Esophagus (tissue), 2 donors: ENCODE data around the gene OBP2A. TPM values are rescaled to one million over a fixed set of nuclear protein-coding genes. Genes with fewer than 3 reads are reported as not detected.
"Not testable (repeated sequence)": the region's sequence is repeated elsewhere in the genome, so short reads cannot be mapped to it uniquely, and the experiment has no call there.

Experiments
- H3K27ac ChIP-seq, 2 donors: one replicate each; pipeline ENCODE4 v1.5.1; 2013; ENCODE audit warnings: low read depth in 2 of 2, mild to moderate bottlenecking in 2 of 2, inconsistent platforms in 1 of 2, low read length in 1 of 2, moderate library complexity in 1 of 2
- H3K27me3 ChIP-seq, 2 donors: one replicate each; pipeline ENCODE4 v1.6.1; 2013; ENCODE audit warnings: low read length in 2 of 2, control low read depth in 1 of 2, mild to moderate bottlenecking in 1 of 2; ENCODE audit not compliant: insufficient read depth in 2 of 2, control insufficient read depth in 1 of 2
- H3K36me3 ChIP-seq, 2 donors: one replicate each; pipeline ENCODE4 v1.6.1; 2013; ENCODE audit warnings: low read length in 1 of 2; ENCODE audit not compliant: control insufficient read depth in 2 of 2, insufficient read depth in 2 of 2
- H3K4me1 ChIP-seq, 2 donors: one replicate each; pipeline ENCODE4 v1.6.1; 2013; ENCODE audit warnings: low read length in 1 of 2; ENCODE audit not compliant: control insufficient read depth in 2 of 2, insufficient read depth in 2 of 2
- H3K4me3 ChIP-seq, 2 donors: one replicate each; pipeline ENCODE4 v1.5.1; 2013; ENCODE audit warnings: low read length in 2 of 2, mild to moderate bottlenecking in 2 of 2, low read depth in 1 of 2, moderate library complexity in 1 of 2
- H3K9me3 ChIP-seq, 2 donors: one replicate each; pipeline ENCODE4 v1.6.1; 2013; ENCODE audit warnings: mild to moderate bottlenecking in 2 of 2, low read depth in 1 of 2, low read length in 1 of 2, moderate library complexity in 1 of 2; ENCODE audit not compliant: control insufficient read depth in 2 of 2, insufficient read depth in 1 of 2
- WGBS, 2 donors: extraction: QIAGEN DNeasy Blood & Tissue Kit; methylation state at CpG; one replicate each; pipeline ENCODE4 v1.1.7; 2013; 5-methylcytosine and 5-hydroxymethylcytosine counted together
- polyA plus RNA-seq, 2 donors: library from polyadenylated mRNA; stranded (reverse); fragments of 200-250 nt; gene quantifications; one replicate each; pipeline ENCODE4 v1.2.3, GENCODE V29; 2013
- donor health status: healthy with polysubstance abuse.
- donor health status: Bipolar disorder and iron deficiency.

Gene OBP2A
- polyA plus RNA-seq, 2 donors = not detected

DNA sequence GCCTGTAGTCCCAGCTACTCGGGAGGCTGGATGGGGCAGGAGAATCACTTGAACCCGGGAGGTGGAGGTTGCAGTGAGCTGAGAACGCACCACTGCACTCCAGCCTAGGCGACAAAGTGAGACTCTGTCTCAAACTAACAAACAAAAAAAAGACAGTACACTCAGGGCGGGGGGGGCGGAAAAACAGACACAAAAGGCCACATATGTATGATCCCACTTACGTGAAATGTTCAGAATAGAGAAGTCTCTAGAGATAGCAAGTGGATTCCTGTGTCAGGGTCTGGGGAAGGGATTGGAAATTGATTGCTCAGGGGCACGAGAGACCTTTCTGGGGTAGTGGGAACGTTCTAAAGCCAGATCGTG, 33.7 kb upstream of the OBP2A start:
- Histone ChIP-seq H3K27me3 (no peaks in the 10 kb centered on the region), H3K27ac (no peak overlapping the region), H3K4me1 (no peaks in the 10 kb centered on the region), H3K9me3 (peaks cover 0 to 3% of the 10 kb centered on the region in 2 donors), H3K36me3 (no peaks in the 10 kb centered on the region), H3K4me3 (no peak overlapping the region)
- WGBS, 2 donors = 78 to 79% methylated on average over 10 of the region's 10 CpGs

DNA sequence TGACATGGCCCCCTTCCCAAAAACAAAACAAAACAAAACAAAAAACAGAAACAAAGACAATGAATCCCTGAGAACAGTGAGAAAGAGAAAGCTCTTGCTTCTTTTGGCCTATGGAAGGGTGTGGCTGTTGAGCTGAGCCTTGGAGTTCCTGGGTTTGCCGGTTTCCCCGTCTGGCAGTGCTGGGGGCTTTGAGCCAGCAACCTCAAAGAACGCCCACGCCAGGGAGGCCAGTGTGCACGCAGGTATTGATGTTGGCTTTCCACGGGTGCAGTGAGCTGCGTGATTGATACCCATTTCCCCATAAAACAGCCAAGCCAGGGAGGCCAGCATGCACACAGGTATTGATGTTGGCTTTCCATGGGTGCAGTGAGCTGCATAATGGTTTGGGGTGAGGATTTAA, 33.0 kb upstream of the OBP2A start:
- H3K27me3 ChIP-seq = no peaks in the 10 kb centered on the region
- H3K4me3 ChIP-seq = no peak overlapping the region
- WGBS, 2 donors = 37 to 39% methylated on average over 7 of the region's 7 CpGs
- peaks cover 0 to 3% of the 10 kb centered on the region in 2 donors for H3K9me3 ChIP-seq
- H3K4me1 ChIP-seq = no peaks in the 10 kb centered on the region
- no peak overlapping the region for H3K27ac ChIP-seq
- H3K36me3 ChIP-seq = no peaks in the 10 kb centered on the region

DNA sequence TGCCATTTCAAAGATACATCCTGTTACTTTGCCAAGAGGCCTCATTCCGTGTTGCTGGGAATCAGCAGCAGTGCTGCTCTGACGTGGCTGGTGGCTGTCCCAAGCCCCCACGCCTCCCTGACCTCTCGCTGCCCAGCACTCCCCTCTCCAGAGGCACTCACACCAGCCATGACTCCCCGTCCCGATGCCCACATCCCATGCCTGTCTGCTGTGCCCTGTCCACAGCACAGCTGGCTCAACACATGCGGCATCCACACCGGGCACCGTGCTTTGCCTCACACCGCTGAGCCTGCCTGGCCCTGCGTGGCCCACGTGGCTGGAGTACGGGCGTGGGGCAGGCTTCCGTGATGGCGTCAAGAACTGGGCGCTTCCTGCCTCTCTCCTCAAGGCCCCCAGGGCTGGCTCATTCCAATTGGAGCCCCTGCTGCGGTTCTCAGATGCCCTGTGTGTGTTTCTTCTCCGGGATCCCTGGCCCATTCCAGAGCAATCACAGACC, 32.5 kb upstream of the OBP2A start:
- H3K4me1 ChIP-seq = no peaks in the 10 kb centered on the region
- 80 to 83% methylated on average over 19 of the region's 19 CpGs for WGBS, 2 donors
- no peak overlapping the region for H3K4me3 ChIP-seq
- H3K27ac ChIP-seq = no peak overlapping the region
- peaks cover 0 to 3% of the 10 kb centered on the region in 2 donors for H3K9me3 ChIP-seq
- no peaks in the 10 kb centered on the region for H3K27me3 ChIP-seq
- H3K36me3 ChIP-seq = no peaks in the 10 kb centered on the region

DNA sequence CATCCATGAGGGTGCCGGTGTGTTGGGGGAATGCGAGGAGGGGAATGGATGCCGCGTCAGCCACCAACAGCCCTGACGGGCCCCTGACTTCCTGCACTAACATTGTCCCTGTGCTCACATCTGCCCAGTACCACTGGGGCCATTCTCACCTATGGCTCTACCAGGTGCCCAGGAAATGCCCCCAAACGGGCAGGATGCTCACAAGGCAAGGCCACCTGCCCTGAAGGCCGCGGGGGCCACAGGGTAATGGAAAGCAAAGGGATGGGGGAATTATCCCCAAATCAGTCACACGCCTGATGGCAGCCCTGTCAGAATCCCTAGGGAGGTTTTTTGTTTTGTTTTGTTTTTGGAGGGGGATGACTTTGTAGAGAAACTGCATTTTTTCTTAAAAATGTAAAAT, 32.0 kb upstream of the OBP2A start:
- H3K9me3 ChIP-seq, H3K4me1 ChIP-seq, H3K27ac ChIP-seq, H3K4me3 ChIP-seq, H3K36me3 ChIP-seq, H3K27me3 ChIP-seq: not testable (repeated sequence)
- 83 to 86% methylated on average over 9 of the region's 9 CpGs for WGBS, 2 donors

DNA sequence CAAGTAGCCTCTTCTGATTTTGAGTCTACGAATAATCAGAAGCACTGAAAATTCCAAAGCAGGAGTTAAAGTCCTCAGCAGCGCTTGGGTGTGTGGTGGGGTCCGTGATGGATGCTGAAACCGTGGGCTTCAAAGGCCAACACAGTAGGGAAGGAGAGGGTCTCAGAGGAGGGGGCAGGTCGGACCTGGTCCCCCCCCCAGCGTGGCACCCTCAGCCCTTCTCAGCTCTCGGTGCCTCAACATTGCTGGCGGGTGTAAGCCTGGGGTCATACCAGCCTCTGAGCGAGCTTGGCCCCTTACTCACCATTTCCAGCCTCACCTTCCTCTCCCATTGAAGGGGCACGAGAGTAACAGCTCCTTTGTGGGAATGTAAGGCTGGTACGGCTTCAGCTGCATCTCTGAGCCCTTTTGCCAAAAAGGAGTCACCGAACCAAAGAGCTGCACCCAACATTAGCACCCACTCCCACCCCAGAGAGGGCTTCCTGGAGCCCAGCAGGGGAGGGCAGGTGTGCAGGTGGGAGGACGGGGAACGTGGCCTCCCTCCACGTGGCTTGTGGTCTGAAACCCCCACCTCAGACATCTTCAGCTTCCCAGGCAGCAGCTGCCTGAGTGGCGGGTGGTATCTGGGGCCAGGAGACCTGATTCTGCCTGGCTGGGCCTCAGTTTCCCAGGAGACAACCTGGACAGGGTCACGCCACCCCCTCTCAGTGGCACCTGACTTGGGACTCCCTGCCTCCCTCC, 31.4 kb upstream of the OBP2A start:
- H3K4me1 ChIP-seq = no peaks in the 10 kb centered on the region
- no peaks in the 10 kb centered on the region for H3K36me3 ChIP-seq
- 76 to 84% methylated on average over 14 to 17 of the region's 17 CpGs for WGBS, 2 donors
- H3K27me3 ChIP-seq = no peaks in the 10 kb centered on the region
- H3K27ac ChIP-seq = no peak overlapping the region
- no peaks in the 10 kb centered on the region for H3K9me3 ChIP-seq
- H3K4me3 ChIP-seq = no peak overlapping the region

DNA sequence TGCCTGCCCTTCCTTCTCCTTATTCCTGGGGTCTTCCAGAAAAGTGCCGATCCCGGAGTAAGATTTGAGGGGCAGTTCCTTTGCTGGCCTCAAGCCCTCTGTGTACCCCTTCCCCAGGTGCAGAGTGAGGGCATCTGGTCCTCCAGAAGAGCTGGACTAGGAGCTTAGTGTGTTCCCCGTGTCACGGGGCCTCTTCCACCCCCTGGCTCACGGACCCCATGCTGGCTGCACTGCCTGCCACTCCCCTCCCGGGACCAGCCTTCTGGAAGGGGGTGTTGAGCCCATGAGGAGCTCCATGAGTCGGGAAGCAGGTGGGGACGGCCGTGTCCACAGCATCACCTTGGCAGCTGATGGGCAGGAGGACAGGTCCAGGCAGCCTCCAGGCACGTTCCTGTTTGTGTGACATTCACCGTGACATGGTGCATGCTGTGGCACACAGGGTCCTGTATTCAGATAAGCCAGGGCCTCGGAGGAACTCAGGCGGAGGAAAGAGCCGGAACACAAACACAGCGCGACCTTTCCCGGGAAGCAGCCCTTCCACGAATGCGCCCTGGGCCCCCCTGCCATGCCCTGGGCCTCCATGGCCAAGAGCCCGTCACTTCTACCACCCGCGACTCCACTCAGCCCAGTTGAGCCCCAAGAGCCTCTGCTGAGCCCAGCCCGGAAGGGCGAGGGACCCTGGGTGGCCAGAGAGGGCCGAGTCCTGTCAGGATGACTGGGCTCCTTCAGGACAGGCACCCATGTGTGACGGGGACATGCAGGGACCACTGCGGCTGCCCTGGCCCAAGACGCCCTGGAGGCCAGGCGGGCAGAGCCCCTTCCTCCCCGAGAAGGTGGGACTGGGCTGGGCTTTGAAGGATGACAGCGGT, 30.6 kb upstream of the OBP2A start:
- H3K4me1 ChIP-seq = no peaks in the 10 kb centered on the region
- no peaks in the 10 kb centered on the region for H3K9me3 ChIP-seq
- H3K4me3 ChIP-seq = no peak overlapping the region
- WGBS, 2 donors = 71 to 79% methylated on average over 31 of the region's 31 CpGs
- H3K27me3 ChIP-seq = no peaks in the 10 kb centered on the region
- no peak overlapping the region for H3K27ac ChIP-seq
- H3K36me3 ChIP-seq = no peaks in the 10 kb centered on the region

DNA sequence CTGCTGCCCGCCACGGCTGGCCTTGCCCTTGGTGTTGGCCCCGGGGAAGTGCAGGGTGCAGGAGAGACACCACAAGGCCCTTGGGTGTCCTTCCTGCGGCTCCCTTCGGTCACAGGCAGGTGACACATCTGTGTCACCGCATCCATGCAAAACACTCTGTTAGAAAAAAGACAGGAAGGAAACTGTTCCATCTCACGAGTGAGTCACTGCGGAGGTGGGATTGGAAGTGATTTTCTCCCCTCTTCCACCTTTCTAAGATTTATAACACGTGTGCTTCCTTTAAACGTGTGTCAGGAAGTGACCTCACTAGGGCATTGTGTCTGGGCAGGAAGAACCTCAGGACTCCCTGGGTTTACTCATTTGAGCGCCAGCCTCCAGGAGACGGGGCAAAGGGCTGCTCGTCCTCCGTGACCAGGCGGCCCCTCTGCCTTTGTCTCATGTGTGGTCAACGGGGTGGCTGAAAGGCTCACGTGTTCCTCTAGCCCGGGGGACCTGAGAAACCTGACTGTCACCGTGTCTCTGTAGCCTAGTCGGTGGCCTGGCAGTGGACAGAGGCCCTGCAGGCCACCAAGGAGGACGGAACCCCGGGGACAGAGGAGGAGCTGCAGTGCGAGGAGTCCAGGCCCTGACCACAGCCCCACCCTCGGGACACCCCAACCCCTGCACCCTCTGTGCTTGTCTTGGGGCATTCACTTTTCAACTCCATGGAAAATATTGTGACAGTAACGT, 29.6 kb upstream of the OBP2A start:
- H3K4me1 ChIP-seq = no peaks in the 10 kb centered on the region
- no peaks in the 10 kb centered on the region for H3K36me3 ChIP-seq
- no peaks in the 10 kb centered on the region for H3K9me3 ChIP-seq
- H3K4me3 ChIP-seq = no peak overlapping the region
- H3K27me3 ChIP-seq = no peaks in the 10 kb centered on the region
- 70 to 73% methylated on average over 25 of the region's 25 CpGs for WGBS, 2 donors
- no peak overlapping the region for H3K27ac ChIP-seq

DNA sequence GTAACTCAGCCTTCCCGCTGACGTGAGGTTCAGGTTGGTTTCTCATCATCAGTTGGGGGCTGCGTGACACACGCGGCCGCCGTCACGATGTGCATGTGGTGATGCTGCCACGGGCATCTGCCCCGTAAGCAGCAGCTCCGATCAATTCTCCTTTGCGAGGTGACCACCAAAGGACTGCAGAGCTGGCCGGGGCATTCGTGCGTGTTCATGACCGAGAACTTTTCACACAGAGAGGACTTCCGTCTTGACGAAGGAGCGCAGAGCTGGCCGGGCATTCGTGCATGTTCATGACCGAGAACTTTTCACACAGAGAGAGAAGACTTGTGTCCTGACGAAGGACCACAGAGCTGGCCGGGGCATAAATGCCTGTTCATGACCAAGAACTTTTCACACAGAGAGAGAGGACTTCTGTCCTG, 28.5 kb upstream of the OBP2A start:
- 89 to 92% methylated on average over 24 of the region's 24 CpGs for WGBS, 2 donors
- Histone ChIP-seq H3K27ac (no peak overlapping the region), H3K9me3 (no peaks in the 10 kb centered on the region), H3K36me3 (no peaks in the 10 kb centered on the region), H3K27me3 (no peaks in the 10 kb centered on the region), H3K4me1 (no peaks in the 10 kb centered on the region), H3K4me3 (no peak overlapping the region)

DNA sequence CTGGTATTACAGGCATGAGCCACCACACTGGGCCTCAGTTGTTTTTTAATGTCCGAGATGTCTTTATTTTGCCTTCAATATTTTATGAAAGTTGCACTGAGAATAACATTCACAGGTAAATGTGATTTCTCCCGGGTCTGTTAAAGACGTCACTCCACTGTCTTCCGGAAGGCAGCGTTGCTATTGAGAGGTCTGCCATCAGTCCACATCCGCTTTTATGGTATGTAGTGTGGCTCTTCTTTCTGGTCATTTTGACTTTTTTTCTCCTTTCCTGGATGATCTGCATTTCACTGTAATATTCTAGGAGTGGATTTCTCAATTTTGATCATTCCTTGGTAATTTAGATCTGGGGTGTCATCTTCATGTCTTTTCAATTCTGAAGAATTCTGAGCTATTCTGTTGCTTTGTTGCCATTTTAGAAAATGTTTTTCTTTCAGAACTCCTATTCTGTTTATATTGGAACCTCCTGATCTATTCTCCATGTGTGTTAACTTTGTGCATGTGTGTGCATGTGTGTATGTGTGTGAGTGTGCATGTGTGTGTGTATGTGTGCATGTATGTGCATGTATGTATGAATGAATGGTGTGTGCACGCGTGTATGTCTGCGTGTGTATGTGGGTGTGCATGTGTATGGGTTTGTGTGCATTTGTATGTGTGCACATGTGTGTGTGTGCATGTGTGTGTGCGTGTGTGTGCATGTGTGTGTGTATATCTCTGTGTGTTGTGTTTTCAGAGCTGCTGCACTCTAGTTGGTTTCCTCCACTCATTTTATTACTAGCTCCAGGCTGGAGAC, 26.6 kb upstream of the OBP2A start:
- Histone ChIP-seq H3K9me3 (no peaks in the 10 kb centered on the region), H3K36me3 (no peaks in the 10 kb centered on the region), H3K27me3 (no peaks in the 10 kb centered on the region), H3K4me3 (no peak overlapping the region), H3K27ac (no peak overlapping the region), H3K4me1 (no peaks in the 10 kb centered on the region)
- WGBS, 2 donors = 89 to 93% methylated on average over 10 of the region's 10 CpGs
